Measurements from ENCODE around the gene RAP1GAP.

RAP1GAP gene

DNA sequence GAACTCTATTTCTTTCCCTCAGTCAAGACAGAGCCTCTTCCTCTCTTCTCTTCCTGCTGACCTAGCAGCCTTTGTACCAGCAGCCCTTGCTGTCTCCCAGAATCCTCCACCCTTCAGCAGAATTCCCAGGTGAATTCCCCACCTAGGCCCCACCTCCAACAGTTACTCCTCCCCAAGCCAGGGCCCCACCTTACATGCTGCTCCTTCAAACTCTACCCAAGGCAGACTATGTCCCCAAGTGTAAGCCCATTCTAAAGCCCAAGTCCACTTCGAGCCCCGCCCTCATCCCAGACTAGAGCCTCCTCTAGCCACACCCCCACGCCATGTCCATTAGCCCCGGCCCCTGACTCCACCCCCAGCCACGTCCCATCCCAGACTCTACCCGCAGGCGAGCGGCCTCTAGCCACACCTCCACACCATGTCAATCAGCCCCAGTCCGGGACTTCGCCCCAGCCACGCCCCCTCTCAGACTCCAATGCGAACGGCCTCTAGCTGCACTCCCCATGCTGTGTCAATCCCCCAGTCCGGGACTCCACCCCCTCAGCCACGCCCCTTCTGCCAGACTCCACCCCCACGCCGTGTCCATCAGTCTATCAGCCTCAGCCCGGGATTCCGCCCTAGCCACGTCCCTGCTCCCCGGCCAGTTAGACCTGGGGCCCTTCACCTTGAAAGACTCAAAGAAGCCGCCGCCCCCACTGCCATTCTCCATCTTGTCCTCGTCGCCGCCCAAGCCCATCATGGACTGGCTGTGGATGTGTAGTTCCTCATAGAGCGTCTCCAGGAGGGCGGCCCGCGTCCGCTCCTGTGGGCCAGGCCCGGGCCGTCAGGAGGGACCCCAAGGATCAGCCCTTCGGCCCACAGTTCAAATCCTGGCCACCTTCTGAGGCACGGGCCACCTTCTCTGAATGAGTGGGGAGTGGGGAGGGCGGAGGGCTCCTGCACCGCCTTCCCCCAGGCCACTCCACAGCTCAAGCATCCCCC lies 61.3 kb downstream of the RAP1GAP start:
- peak; percentile 96 for DNase-seq

DNA sequence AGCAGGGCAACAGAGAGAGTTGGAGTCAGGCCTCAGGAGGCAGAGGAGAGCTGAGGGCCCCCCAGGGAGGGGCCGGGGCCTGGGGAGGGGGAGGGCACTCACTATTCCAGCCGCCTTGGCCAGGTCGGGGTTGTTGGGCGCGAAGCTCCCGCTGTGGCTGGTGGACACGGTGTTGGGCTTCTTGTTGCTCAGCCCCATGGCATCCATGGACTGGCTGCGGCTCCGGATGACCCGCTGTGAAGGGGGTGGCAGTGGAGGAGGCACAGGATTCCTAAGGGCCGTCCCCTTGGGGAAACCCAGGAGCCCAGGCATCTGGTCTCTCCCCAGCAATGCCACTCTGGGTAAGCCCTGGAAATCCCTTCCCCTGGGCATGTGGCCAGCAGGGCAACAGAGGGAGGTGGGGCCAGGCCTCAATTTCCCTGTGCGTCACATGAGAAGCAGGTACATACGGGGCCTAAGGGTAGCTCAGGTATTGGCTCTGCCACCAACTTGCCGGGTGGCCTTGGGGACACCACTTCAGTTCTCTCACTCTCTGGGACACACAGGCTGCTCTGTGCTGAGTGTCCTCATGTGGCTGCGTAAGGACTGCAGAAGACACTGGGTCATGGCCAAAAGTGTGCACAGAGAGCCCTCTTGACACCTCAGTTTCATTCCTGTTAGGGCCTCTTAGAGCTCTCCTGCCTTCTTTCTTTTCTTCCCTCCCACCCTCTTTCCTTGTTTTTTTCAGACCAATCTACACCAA lies 63.0 kb downstream of the RAP1GAP start:
- no peak for DNase-seq

DNA sequence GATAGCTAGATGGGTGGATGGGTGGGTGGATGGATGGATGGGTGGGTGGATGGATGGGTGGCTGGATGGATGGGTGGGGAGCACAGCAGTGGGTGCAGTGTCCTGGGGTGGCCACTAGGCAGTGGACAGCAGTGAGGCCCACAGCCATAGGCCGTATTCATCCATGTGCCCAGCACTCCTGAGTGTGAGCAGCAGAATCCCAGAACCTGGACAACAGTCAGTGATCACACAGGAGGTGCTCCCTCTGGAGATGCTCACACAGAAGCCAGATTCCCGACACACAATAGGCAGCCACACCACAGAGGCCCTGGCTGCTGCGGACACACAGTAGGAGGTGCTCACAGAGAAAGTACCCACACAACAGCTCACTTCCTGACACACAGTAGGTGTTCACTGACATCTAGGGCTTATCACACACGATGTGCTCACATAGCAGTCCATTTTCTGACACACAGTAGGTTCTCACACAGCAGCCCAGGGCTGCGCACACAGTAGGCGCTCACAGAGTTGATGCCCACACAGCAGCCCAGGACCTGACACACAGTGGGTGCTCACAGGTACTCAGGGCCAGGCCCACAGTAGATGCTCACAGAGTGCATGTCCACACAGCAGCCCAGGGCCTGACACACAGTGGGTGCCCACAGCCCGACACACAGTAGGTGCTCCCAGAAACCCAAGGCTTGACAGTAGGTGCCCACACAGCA lies 64.0 kb downstream of the RAP1GAP start:
- no peak for DNase-seq

DNA sequence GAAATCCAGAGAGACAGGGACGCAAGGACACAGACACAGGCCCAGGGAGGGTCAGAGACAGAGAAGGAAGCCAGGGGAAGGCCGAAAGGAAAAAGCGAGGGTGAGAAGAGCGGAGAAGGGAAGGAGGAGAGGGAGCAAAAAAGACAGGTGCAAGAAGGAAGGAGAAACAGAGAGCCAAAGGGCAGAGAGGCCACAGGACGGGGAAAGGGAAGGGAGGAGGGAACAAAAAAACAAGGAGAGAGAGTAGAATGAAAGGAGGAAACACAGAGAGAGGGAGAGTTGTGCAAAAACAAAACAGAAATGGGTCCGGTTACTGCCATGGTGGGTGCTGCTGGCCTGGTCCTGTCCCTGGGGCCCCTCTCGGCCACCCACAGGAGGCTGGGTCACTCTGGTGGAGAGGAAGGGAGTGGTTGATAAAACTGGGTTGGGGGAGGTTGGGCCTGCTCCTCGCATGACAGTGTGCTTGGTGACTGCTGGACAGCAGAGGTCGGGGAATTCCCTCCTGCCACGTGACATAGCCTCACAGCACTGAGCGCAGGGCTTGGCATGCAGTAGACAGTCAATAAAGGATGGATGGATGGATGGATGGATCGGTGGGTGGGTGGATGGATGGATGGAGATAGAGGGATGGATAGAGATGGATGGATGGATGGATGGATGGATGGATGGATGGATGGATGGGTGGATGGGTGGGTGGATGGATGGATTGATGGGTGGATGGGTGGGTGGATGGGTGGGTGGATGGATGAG lies 64.8 kb downstream of the RAP1GAP start:
- DNase-seq = no peak

DNA sequence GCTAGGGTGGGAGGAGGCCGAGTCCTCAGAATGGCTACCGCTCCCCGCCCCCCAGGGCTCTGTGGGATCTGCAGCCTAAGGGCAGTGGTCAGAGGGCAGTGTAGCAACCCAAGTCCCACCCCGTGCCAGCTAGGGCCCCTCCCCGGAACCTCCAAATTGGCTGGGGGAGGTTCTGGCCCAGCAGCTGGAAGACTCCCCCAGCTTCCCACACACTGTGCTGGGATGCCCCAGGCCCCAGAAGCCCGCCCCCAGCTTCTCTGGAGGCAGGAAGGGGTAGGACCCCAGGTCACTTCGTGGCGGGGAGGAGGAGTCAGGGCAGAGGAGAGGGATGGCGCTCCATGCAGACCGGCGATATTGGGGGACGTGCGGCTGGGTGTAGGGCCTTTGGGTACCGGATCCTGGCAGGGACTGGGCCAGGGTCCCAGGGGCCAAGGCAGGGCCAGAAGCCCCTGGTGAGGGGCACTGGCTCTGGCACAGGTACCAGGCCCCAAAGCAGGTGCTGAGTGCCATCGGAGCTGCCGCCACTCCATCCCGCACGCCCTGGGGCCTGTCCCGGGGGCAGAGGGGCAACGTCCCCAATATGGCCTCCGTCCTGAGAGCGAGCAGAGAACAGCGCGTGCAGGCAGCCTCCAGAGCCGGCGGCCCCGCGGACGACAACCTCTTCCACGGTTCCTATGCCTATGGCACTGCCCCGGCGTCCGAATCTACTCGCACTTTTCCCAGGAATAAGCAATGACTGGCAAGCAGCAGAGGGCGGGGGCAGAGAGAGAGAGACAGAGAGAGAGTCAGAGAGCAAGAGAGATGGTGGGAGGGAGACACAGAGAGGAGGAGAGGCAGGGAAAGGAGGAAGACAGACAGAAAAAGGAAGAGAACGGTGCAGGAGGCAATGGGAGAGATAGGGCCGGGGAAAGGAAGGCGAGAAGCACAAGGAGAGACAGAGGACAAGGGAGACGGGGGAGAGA lies 65.7 kb downstream of the RAP1GAP start:
- DNase-seq = no peak

DNA sequence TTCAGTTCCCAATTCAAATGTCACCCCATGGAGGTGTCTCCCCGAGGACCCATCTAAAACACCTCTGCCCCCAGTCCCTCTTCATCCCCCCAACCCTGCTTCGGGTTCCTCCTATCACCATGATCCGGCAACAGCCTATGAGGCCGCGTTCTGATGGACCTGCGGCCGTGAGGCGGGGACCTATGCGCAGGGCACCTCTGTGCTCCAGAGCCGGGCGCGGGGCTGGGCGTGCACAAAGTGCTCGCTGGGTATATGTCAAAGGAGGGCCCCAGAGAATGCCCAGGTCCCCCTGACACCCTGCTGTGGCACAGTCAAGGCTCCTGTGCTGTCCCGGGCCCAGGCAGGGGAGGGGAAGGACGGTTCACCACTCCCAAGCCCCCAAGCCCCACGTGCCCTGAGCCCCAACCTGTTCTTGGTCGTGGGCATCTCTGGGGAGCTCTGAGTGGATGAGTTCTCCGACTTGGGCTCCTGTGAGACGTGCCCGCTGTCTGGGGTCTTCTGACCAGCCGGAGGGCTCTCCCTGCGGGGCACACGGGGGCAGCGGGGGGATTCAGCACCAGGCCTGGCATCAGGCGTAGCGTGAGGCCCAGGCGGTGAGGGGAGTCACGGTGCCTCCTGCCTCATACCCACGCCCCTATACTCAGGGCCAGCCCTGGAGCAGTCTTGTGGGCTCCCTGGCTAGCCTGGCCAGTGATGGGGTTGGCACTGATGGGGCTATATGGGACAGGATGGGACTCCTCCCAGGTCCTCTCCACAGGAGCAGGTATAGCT lies 67.7 kb downstream of the RAP1GAP start:
- DNase-seq = no peak

DNA sequence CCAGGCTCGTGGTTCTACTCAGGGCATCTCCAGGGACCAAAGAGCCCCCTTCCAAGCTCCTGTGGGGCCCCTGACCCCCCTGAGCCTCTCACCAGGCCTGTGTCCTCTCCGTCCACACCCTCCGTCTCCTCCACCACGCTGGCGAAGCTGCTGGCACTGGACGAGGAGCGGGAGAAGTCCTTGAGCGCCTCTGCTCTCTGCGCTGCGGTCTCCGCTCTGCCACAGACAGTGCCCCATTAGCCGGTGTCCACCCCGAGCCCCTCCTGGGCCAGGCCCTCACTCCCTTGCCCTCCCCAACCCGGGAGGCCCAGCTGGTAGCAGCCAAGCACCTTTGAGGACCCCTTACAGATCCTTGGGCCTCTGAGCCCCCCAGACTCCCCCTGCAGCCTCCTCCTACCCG lies 69.8 kb downstream of the RAP1GAP start:
- no peak for DNase-seq

DNA sequence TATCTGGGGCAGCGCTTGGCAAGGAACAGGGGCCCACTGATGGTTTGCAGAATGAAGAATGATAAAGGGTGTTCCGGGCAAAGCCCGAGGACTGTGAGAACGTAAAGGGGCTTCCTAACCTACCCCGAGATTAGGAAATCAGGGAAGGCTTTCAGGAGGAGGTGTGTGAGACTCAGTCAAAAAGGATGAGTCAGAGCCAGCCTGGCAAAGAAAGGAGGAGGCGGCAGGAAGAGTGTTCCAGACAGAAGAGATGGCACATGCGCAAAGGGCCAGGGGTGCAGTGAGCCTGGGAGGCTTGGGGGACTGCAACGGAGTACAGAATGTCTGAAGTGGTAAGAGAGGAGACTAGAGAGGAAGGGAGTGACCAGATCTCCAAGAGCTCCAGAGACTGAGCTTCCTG lies 70.3 kb downstream of the RAP1GAP start:
- DNase-seq = no peak

DNA sequence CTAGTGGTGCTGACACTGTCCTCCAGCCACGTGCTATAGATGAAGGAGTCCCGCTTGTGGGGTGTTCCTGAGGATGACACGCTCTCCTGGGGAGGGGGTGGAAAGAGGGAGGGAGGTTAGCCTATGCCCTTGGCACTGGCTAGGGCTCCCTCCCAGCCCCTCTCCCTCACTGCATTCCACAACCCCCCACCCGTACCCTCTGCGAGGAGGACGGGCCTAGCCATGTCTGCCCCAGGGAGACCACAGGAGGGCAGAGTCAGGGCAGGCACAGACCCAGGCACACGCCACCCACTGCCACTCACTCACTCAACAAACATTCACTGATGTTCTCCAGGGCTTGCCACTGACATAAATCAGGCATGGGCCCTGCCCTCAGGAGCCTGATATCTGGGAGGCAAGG lies 70.7 kb downstream of the RAP1GAP start:
- no peak for DNase-seq

DNA sequence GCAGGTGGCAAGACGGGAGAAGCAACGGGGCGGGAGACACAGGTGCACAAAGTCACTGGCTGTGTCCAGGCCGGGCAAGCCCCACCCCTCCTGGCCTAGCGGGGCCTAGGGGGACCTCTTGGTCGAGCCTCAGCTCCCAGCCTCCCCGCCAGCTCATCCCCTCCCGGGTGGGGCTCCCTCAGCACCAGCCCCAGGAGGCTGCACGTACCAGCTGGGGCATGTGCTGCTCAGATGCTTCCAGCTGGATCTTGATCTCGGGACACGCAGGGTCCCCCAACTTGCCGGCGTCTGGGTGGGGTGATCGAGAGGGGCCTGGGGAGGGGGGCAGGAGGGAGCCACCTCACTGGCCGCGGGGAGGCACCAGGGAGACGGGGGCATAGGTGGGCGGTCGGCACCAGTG lies 71.4 kb downstream of the RAP1GAP start:
- no peak for DNase-seq

DNA sequence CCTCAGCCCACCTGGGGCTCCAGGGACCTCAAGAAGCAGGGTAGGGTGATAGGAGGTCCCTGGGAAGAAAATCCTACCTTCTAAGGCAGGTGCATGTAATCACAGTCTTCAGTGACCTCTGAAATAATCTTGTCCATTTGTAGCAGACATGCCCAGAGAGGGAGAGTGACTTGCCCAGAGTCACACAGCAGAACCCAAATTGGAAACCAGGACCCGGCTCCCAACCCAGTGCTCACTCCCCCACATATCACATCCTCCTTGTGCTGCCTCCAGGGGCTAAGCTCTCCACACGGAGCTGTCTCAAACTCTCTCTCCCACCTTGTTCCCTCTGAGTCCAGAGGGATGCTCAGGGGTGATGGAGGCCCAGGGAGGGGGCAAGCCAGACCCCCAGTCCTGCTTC lies 72.5 kb downstream of the RAP1GAP start:
- no peak for DNase-seq

DNA sequence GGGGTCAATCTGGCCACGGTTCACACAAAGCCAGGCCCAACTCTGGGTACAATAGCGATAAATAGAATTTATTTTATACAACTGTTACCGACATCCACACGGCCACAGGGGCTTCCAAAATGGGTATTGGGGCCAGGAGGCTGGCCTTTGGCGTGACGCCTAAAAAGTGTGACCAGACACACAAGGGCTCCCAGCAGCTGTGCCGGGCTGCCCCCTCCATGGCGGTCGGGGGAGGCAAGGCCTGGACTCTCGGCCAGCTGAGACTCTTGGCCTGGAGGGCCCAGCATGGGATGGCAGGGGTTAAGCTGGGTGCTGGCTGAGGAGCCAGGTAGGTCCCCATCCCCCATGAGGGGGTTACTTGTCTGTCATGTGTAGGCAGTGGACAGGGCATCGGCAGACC lies 73.0 kb downstream of the RAP1GAP start:
- DNase-seq = no peak

DNA sequence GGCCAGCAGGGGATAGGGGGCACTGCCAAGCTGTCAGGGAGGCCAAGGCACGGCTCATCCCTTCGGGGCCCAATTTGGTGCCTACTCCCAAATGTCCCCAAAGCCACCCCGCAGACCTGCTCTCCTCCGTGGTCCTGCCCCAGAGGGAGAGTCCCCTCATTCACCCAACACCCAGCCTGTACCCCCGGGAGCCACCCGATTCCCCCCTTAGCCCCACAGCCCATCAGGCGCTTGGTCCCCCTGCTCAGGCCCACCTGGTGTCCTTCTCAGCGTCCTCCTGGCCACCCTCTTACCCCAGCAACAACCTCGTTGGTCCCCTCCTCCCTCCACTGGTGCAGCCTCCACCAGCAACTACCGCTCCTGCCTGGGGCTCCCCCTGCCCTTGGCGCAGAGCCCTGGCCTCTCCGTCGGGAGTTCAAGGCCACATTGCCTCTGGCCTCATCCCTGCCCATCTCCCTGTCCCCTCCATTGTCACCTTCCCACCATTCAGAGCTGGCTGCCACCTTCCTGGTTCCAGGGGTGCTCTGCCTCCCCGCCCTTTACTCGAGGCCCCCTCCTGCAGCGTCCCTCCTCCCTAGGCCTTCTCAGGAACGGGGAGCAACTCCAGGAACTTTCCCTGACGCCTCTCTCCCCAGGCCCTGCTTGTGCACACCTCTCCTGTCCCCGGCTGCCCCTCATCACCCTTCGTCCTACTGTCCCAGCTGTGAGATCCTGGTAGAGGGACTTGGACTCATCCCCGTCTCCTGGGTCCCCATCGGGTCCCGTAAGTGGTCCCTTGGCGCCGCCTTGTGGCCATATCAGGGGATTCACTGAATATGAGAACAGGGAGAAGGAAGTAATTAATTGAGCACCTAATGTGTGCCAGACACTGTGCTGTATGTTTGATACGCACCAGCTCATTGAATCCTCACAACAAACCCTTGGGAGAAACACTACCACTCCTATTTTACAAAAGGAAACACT lies 73.9 kb downstream of the RAP1GAP start:
- peak; percentile 8 for DNase-seq

DNA sequence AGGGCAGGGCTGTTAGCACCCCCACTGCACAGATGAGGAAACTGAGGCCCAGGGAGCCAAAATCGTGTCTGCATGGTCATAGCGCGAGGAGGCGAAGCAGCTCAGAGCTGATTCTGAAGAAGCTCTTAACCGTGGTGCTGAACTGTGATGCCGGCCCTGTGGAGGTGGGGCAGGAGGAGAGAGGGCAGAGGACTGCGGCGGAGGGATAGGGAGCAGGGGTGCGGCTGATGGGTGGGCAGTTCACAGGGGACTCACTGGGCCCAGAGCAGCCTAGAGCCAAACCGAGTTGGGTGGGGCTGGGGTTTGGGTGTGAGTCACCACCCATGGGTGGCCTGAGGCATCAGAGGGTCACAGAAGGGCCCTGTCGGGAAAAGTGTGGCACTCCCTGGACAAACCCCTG lies 74.7 kb downstream of the RAP1GAP start:
- peak; percentile 27 for DNase-seq

DNA sequence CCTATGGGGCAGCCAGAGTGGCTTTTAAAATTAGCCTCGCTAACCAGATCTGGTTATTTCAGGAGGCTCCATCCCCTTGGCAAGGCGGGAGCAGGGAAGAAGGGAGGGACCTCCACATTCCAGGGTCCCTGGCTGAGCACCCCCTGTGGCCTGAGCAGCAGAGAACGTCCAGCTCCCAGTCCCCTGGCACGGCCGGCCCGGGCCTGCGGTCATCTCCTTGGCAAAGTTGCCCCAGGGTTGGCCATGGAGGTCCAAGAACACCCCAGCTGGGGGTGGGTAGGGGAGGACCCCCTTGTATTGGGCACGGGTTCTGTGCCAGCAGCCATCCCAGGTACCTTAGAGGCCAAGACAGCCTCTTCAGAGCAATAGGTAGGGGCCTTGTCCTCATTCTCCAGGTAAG lies 75.9 kb downstream of the RAP1GAP start:
- no peak for DNase-seq

DNA sequence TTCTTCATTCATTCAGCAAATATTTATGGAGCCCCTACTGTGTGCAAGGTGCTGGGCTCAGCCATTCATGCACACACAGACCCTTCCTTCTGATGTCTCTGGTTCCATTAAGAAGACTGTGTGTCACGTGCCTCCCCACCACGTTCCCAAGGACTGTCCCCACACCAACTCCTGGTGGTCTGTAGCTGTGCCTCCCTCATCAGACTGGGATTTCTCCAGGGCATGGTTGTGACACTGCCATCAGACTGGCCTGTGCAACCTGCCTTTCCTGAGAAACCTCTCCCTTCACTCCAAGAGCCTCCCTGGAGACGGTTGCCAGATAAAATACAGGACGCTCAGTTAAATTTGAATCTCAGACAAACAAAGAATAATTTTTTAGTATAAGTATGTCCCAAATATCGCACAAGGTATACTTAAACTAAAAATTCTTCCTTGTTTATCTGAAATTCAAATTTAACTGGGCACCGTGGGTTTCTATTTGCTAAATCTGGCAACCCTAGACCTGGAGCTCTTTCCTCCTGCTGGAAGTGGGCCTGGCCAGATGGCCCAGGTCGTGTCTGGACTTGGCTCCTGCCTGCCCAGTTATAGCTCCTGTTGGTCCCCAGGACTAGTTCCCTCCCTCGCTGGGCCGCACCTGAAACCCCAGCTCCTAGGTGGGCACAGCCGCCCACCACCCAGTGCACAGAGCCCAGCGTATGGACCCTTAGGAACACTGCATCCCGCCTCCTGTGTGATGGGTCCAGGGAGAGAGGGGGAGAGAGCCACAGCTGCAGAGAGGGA lies 76.9 kb downstream of the RAP1GAP start:
- DNase-seq = no peak

DNA sequence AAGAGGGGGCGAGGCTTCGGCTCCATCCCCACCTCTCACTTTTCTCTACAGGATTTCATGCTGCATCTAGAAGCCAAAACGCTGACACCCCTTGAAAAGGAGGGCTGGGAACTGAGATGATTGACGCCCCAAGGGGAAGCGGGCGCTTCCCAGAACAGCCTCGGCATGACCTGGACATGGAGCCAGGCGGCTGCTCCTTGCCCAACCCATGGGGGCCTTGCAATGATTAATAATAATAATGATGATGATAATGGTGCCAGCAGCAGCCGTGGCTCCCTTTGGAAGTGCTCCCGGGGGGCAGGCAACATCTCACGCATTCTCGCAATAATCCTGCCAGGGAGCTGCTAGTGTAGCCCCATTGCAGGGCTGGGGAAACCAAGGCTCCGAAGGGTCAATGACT lies 78.2 kb downstream of the RAP1GAP start:
- DNase-seq = no peak

DNA sequence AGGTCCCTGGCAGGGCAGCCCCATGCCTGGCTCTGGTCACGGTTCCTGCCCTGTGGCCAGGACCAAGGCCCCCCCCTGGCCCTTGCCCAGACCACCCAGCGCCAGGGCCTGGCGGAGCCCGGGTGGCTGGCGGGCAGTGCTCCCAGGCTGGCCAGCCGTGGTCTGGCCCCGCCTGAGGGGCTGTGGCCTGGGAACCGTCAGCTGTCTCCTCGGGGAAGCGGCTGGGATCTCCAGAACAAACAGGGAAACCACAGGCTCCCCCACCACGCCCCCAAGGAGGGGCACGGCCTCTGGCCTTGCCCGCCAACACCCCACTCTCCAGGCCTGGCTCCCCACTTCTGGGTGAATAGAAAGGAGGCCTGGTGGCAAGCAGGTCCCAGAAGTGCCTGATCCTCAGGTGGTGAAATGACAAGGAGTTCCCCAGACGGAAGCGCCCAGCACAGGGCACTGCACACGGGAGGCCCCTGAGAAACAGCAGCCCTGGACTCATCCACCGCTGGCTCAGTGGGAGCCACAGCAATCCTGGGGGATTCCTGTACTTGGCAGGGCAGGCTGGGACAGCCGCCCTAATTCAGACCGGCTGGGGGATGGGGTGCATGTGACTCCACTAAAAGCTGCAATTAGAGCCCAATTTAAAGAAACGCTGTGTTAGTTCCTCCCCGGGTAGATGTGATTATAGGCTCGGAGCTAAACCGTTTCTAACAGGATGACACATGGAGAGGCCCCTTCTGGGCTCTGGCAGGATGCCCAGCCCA lies 78.9 kb downstream of the RAP1GAP start:
- no peak for DNase-seq

Measured in NCI-H226 (cell line).